ENCODE measurements around the gene DACT1.

The DACT1 gene

DNA sequence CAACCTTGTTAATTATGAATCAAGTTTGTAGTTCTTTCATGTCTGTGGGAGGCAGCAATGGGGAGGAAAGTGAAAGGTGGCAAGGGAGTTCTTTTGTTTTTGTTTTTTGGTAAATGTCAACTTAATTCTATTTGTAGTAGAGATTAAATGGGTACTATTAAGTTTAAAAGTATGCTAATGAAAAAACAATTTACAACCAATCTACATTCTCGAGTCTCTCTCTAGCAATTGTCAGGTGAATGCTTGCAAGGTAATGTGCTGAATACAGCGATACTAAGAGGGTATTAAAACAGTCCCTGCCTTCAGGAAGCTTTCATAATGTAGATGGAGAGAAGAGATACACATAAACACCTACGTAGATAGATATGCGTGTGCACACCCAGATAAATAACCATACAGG, 1.6 kb upstream of the DACT1 start:
- no peak for DNase-seq (ENCODE audit: low read depth)
- TF ChIP-seq, protein P1, sequence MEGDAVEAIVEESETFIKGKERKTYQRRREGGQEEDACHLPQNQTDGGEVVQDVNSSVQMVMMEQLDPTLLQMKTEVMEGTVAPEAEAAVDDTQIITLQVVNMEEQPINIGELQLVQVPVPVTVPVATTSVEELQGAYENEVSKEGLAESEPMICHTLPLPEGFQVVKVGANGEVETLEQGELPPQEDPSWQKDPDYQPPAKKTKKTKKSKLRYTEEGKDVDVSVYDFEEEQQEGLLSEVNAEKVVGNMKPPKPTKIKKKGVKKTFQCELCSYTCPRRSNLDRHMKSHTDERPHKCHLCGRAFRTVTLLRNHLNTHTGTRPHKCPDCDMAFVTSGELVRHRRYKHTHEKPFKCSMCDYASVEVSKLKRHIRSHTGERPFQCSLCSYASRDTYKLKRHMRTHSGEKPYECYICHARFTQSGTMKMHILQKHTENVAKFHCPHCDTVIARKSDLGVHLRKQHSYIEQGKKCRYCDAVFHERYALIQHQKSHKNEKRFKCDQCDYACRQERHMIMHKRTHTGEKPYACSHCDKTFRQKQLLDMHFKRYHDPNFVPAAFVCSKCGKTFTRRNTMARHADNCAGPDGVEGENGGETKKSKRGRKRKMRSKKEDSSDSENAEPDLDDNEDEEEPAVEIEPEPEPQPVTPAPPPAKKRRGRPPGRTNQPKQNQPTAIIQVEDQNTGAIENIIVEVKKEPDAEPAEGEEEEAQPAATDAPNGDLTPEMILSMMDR (IDR thresholded peaks at IDR 0.05; ENCODE audit: control insufficient read depth, extremely low read depth, insufficient read depth) = no peak
- H3K4me3 ChIP-seq (ENCODE audit: low read depth, low read length) = no peak overlapping the region

DNA sequence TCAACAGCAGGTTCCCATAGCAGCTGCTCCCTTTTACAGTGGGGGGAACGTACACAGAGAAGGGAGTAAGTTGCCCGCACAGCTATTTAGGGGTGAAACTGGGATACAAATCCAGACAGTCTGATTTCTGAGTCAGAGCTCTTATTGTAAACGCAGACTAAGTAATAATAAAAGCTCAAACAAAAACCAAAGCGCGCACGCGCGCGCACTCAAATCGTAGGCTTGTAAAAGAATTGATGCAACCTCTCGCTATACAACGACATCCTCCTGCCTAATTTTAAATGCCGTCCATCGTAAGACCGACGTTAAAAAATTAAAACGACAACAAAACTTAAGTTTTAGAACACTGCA, 747 bp upstream of the DACT1 start:
- TF ChIP-seq, protein P1 (IDR thresholded peaks at IDR 0.05; ENCODE audit: control insufficient read depth, extremely low read depth, insufficient read depth) = no peak

DNA sequence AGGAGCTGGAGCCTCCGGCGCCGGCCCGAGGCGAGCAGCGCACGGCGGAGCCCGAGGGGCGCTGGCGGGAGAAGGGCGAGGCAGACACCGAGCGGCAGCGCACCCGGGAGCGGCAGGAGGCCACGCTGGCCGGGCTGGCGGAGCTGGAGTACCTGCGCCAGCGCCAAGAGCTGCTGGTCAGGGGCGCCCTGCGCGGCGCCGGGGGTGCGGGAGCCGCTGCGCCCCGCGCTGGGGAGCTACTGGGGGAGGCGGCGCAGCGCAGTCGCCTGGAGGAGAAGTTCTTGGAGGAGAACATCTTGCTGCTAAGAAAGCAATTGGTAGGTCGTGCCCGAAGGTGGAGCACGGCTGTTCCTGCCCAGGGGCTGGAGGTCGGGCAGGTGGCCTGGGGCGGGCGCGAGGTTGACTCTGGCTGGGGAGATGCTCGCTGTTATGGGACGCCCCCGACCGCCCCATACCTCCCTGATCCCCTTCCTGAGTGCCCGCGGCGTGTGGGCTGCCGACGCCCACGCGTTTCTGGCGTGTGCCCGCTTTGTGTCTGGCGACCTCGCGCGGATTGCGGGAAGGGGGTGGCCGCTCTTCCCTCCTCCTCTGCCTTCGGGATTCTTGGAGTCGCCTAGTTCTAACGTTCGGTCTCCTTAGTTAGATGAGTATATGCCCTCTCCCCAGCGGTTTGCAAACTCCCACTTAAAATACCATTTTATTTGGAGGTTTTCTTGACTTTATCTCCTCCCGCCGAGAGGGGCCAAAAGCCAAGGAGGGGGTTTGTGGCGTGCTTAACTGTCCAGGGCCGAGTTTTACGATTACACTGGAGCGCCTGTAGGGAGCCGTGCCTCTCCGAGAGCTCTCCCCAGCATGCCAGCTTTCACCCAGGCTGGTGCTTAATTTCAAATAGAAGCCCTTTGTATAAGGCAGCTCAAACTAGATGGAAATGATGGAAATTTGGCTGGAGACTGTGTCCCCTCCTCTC, 752 bp downstream of the DACT1 start:
- TF ChIP-seq, protein P1 (IDR thresholded peaks at IDR 0.05; ENCODE audit: control insufficient read depth, extremely low read depth, insufficient read depth) = no peak
- H3K4me3 ChIP-seq (ENCODE audit: low read depth, low read length) = peak overlapping the region; percentile 32
- no peak for DNase-seq (ENCODE audit: low read depth)

More for the DNA sequence above, 747 bp upstream of the DACT1 start:
- no peak for DNase-seq (ENCODE audit: low read depth)
- no peak overlapping the region for H3K4me3 ChIP-seq (ENCODE audit: low read depth, low read length)

DNA sequence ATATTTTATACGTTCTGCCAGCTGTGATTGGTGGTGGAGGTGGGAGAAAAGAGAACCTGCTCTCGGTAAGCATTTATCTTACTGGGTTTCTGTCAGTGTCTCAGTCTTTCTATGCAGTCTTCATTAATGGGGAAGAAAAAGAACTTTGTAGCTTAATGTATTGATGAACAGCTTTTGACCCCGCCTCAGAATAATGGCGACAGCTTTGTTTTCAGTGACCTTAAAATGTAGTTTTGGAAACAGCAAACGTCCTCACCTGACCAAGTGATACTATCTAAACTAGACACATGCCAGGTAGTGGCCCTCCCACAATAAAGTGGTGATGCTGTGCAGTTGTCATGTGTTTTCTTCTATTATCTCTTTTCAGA, 1.4 kb downstream of the DACT1 start:
- no peak for DNase-seq (ENCODE audit: low read depth)
- TF ChIP-seq, protein P1 (IDR thresholded peaks at IDR 0.05; ENCODE audit: control insufficient read depth, extremely low read depth, insufficient read depth) = no peak
- H3K4me3 ChIP-seq (ENCODE audit: low read depth, low read length) = no peak overlapping the region

DNA sequence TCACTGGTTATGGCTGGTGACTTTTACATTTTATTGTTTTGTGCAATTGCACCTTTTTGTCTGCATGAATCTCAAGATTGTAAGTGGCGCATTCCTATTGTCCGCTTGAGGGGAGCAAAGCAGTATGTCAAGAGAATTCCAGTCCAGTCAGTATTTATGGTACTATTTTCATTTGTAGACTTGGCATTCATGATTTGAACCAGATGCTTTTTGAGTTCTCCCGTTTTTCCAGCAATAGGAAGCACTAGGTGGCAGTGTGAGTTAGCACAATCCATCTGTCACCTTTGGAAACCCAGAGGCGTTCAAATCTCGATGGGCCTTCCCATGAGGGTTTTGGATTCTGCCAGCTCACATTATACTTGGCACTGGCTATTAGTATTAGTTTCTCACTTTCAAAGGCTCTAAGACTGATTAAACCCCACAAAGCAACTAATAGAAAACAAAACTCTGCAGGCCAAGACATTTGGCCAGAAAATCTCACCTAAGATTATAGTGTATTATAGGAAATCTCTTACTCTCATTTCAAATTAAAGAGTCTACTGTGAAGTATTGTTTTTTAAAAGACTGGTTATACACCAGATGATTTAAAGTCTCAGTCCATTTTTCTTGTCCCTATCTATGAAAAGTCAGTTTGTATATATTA, 2.2 kb downstream of the DACT1 start:
- peak; percentile 40 for DNase-seq (ENCODE audit: low read depth)
- TF ChIP-seq, protein P1 (IDR thresholded peaks at IDR 0.05; ENCODE audit: control insufficient read depth, extremely low read depth, insufficient read depth) = peak; percentile 57
- H3K4me3 ChIP-seq (ENCODE audit: low read depth, low read length) = no peak overlapping the region

DNA sequence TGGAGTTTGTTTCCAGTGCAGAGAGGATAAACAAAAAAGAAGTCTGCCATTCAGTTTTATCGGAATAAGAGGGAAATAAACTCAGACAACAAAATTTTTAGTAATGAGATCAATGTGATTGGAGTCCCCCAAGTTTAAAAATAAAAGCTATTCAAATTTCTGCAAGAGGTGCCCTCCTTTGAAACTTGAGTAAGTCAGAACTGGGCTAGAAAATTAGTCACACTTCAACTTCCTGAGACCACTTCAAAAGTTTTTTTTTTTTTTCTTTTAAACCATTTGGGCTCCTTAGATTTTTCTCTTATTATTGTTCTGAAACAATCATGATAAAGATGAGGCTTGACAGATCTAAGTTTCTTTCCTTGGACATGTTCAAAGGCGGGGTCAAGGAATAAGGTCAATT, 3.2 kb downstream of the DACT1 start:
- DNase-seq (ENCODE audit: low read depth) = no peak
- TF ChIP-seq, protein P1 (IDR thresholded peaks at IDR 0.05; ENCODE audit: control insufficient read depth, extremely low read depth, insufficient read depth) = no peak
- no peak overlapping the region for H3K4me3 ChIP-seq (ENCODE audit: low read depth, low read length)

Data from LNCaP clone FGC (cell line).